Activated T-cell treated with anti-CD3 and anti-CD28 coated beads for 4 hours (primary cell): ENCODE measurements around the gene PTBP3.

Experiments
- DNase-seq: peaks from one replicate; pipeline ENCODE4 v3.0.0-alpha.2; 2020

The PTBP3 gene

GRCh38 chr9:112261133-112261532 lies 72.3 kb downstream of the PTBP3 start:
- no peak for DNase-seq

GRCh38 chr9:112258106-112258505 lies 75.3 kb downstream of the PTBP3 start:
- no peak for DNase-seq

- no peak for DNase-seq
These were observed 81.2 kb downstream of the PTBP3 start for GRCh38 chr9:112252194-112252593.

- DNase-seq = no peak
These were observed 84.1 kb downstream of the PTBP3 start for GRCh38 chr9:112249277-112249676.

- no peak for DNase-seq
These were observed 84.7 kb downstream of the PTBP3 start for GRCh38 chr9:112248722-112249121.

- DNase-seq = no peak
These were observed 86.3 kb downstream of the PTBP3 start for GRCh38 chr9:112247090-112247489.

- no peak for DNase-seq
These were observed 88.3 kb downstream of the PTBP3 start for GRCh38 chr9:112245126-112245525.

- no peak for DNase-seq
These were observed 91.1 kb downstream of the PTBP3 start for GRCh38 chr9:112242147-112242804.

GRCh38 chr9:112241491-112241890 lies 91.9 kb downstream of the PTBP3 start:
- DNase-seq = no peak

GRCh38 chr9:112239708-112240107 lies 93.7 kb downstream of the PTBP3 start:
- no peak for DNase-seq

- no peak for DNase-seq
These were observed 94.1 kb downstream of the PTBP3 start for GRCh38 chr9:112239284-112239683.

GRCh38 chr9:112234779-112235178 lies 98.6 kb downstream of the PTBP3 start:
- no peak for DNase-seq

- DNase-seq = no peak
These were observed 99.7 kb downstream of the PTBP3 start for GRCh38 chr9:112233769-112234168.

- DNase-seq = no peak
These were observed 101.2 kb downstream of the PTBP3 start for GRCh38 chr9:112232233-112232632.

- DNase-seq = no peak
These were observed 107.3 kb downstream of the PTBP3 start for GRCh38 chr9:112226091-112226490.

GRCh38 chr9:112224401-112225289 lies 108.8 kb downstream of the PTBP3 start:
- no peak for DNase-seq

- DNase-seq = no peak
These were observed 114.5 kb downstream of the PTBP3 start for GRCh38 chr9:112218908-112219307.

GRCh38 chr9:112212926-112213325 lies 120.5 kb downstream of the PTBP3 start:
- no peak for DNase-seq

GRCh38 chr9:112207451-112207850 lies 126.0 kb downstream of the PTBP3 start:
- DNase-seq = no peak

- DNase-seq = no peak
These were observed 129.9 kb downstream of the PTBP3 start for GRCh38 chr9:112203536-112203935.

GRCh38 chr9:112200711-112201110 lies 132.7 kb downstream of the PTBP3 start:
- no peak for DNase-seq

- no peak for DNase-seq
These were observed 134.8 kb downstream of the PTBP3 start for GRCh38 chr9:112198646-112199045.

GRCh38 chr9:112194969-112195431 lies 138.4 kb downstream of the PTBP3 start:
- no peak for DNase-seq

GRCh38 chr9:112193572-112194288 lies 139.7 kb downstream of the PTBP3 start:
- DNase-seq = no peak
